ENCODE measurements around the gene LRRC18.

Gene LRRC18

GRCh38 chr10:48981310-48981907 is 41.8 kb upstream of the LRRC18 start:
- Histone ChIP-seq H3K9me3 (ENCODE audit: control insufficient read depth, low read length) (no peaks in the 10 kb centered on the region), H3K36me3 (ENCODE audit: control insufficient read depth, insufficient read depth, low read length) (no peaks in the 10 kb centered on the region), H3K79me2 (no peaks in the 10 kb centered on the region), H2AFZ (peak overlapping the region; percentile 55), H3K9ac (no peak overlapping the region), H3K4me2 (ENCODE audit: low read length) (no peak overlapping the region), H3K4me3 (ENCODE audit: low read depth, low read length) (no peak overlapping the region), H3K4me1 (peaks cover 9% of the 10 kb centered on the region), H3K27me3 (ENCODE audit: control insufficient read depth, insufficient read depth, low read length) (no peaks in the 10 kb centered on the region), H3K27ac (no peak overlapping the region)
- TF ChIP-seq CTCF (IDR thresholded peaks at IDR 0.05), result peak; percentile 95

GRCh38 chr10:48978318-48978717 is 38.7 kb upstream of the LRRC18 start:
- Histone ChIP-seq H3K9ac (no peak overlapping the region), H3K4me1 (peaks cover 9% of the 10 kb centered on the region), H3K27me3 (ENCODE audit: control insufficient read depth, insufficient read depth, low read length) (no peaks in the 10 kb centered on the region), H3K4me2 (ENCODE audit: low read length) (no peak overlapping the region), H3K9me3 (ENCODE audit: control insufficient read depth, low read length) (no peaks in the 10 kb centered on the region), H3K79me2 (no peaks in the 10 kb centered on the region), H3K36me3 (ENCODE audit: control insufficient read depth, insufficient read depth, low read length) (no peaks in the 10 kb centered on the region), H3K4me3 (ENCODE audit: low read depth, low read length) (no peak overlapping the region), H3K27ac (no peak overlapping the region), H2AFZ (no peak overlapping the region)
- TF ChIP-seq CTCF (IDR thresholded peaks at IDR 0.05), result no peak

GRCh38 chr10:48976196-48976595 is 36.6 kb upstream of the LRRC18 start:
- Histone ChIP-seq H3K27me3 (ENCODE audit: control insufficient read depth, insufficient read depth, low read length) (no peaks in the 10 kb centered on the region), H2AFZ (no peak overlapping the region), H3K79me2 (no peaks in the 10 kb centered on the region), H3K4me2 (ENCODE audit: low read length) (no peak overlapping the region), H3K36me3 (ENCODE audit: control insufficient read depth, insufficient read depth, low read length) (no peaks in the 10 kb centered on the region), H3K27ac (no peak overlapping the region), H3K4me1 (peaks cover 4% of the 10 kb centered on the region), H3K9me3 (ENCODE audit: control insufficient read depth, low read length) (no peaks in the 10 kb centered on the region), H3K4me3 (ENCODE audit: low read depth, low read length) (no peak overlapping the region), H3K9ac (no peak overlapping the region)
- peak; percentile 64 for TF ChIP-seq CTCF (IDR thresholded peaks at IDR 0.05)

- Histone ChIP-seq H3K79me2 (no peaks in the 10 kb centered on the region), H3K27ac (no peak overlapping the region), H3K27me3 (ENCODE audit: control insufficient read depth, insufficient read depth, low read length) (no peaks in the 10 kb centered on the region), H3K9ac (no peak overlapping the region), H2AFZ (no peak overlapping the region), H3K9me3 (ENCODE audit: control insufficient read depth, low read length) (no peaks in the 10 kb centered on the region), H3K4me2 (ENCODE audit: low read length) (no peak overlapping the region), H3K36me3 (ENCODE audit: control insufficient read depth, insufficient read depth, low read length) (no peaks in the 10 kb centered on the region), H3K4me3 (ENCODE audit: low read depth, low read length) (no peak overlapping the region), H3K4me1 (peaks cover 4% of the 10 kb centered on the region)
- TF ChIP-seq CTCF (IDR thresholded peaks at IDR 0.05), result no peak
These were observed 35.0 kb upstream of the LRRC18 start for GRCh38 chr10:48974510-48975156.

GRCh38 chr10:48973065-48973464 is 33.4 kb upstream of the LRRC18 start:
- no peaks in the 10 kb centered on the region for H3K36me3 ChIP-seq (ENCODE audit: control insufficient read depth, insufficient read depth, low read length)
- H3K4me3 ChIP-seq (ENCODE audit: low read depth, low read length), result no peak overlapping the region
- no peak overlapping the region for H3K4me2 ChIP-seq (ENCODE audit: low read length)
- no peak for TF ChIP-seq CTCF (IDR thresholded peaks at IDR 0.05)
- H3K27ac ChIP-seq, result no peak overlapping the region
- no peaks in the 10 kb centered on the region for H3K4me1 ChIP-seq
- H2AFZ ChIP-seq, result no peak overlapping the region
- no peaks in the 10 kb centered on the region for H3K9me3 ChIP-seq (ENCODE audit: control insufficient read depth, low read length)
- no peaks in the 10 kb centered on the region for H3K27me3 ChIP-seq (ENCODE audit: control insufficient read depth, insufficient read depth, low read length)
- H3K9ac ChIP-seq, result no peak overlapping the region
- H3K79me2 ChIP-seq, result no peaks in the 10 kb centered on the region
